NCI-H2107 (cell line): ENCODE results near the gene RMC1.
"Not testable (repeated sequence)": the region's sequence is repeated elsewhere in the genome, so short reads cannot be mapped to it uniquely, and the experiment has no call there.

Experiments
- DNase-seq: peaks from one replicate; lab custom pipeline; 2025; lab: John Stamatoyannopoulos, UW

The RMC1 gene

DNA sequence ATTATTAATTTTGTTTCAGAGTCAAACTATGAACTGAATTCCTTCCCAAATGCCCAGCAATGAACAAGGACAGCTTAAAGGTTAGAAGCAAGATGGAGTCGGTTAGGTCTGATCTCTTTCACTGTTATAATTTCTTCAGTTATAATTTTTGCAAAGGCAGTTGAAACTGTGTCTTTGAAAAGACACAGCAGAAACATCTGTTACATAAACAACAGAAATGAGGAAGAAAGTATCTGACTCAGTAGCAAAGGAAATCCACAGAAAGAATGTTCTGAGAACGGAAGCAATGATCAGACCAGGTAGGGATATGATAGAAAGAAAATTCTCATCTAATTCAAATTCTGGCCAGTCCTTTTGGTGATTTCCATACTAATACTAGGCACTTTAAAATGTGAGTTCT, 5.2 kb upstream of the RMC1 start:
- DNase-seq = no peak

DNA sequence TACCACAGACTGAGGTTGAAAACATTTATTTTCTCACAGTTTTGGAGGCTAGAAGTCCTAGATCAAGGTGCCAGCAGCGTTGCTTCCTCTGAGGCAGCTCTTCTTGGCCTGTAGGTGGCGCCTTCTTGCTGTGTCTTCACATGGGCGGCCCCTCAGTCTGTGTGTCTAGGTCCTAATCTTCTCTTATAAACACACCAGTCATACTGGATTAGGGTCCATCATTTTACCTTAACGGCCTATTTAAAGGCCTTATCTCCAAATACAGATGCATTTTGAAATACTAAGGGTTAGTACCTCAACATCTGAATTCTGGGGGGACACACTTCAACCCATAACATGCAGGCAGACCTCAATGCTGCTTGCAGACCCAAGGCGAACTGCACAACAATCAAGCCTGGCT, 4.4 kb upstream of the RMC1 start:
- no peak for DNase-seq

DNA sequence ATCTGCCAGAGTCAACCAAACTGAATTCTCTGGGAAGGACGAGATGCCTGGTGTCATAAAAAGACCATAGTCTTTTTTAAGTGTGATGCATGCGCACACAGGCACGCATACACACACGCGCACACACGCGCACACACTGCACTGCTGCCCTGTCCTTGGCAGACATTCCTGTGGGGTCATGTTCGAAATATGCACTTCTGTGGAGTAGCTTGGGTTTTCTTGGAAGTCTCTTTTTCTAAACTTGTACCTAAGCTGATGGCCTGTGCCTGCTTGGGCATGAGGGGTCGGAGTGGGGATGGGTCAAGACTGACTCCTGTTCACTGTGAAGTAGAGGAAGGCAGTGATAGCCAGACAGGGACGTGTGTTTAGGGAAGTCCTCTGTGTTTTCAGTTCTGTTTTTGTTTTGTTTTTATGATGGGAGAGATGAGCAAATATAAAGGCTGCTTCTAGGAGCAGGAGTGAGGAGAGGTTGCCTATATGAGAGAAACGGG, 4.0 kb upstream of the RMC1 start:
- DNase-seq = no peak

DNA sequence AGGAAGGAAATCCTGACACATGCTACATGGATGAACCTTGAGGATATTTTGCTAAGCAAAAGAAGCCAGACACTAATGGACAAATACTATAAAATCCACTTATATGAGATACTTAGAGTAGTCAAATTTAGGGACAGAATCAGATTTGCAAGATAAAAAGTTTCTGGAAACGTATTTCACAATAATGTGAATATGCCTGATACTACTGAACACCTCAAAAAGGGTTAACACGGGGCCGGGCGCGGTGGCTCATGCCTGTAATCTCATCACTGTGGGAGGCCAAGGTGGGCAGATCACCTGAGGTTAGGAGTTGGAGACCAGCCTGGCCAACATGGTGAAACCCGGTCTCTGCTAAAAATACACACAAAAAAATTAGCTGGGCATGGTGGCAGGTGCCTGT, 1.7 kb upstream of the RMC1 start:
- no peak for DNase-seq

DNA sequence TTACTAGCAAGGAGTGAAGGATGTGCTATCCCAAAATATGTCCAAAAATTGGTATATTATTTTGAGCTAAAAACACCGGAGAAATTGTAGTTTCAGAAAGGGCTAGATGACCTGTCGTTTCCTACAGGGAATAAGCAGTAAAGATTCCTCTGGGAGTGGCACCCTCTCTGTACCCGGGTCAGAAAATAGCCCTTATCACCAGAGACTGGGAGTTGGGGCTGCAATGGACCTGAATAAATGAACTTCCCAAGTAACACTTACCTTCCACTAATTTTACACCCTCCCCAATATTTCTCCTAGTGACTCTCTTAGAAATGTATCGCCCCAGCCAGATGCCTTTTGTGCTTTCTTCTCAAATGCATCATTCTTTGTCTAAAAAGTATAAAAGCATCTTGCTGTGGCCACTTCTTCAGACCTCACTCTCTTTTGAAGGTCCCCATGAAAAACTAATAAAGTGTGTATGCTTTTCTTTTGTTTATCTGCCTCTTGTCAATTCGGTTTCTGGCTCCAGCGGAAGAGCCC, 734 bp upstream of the RMC1 start:
- no peak for DNase-seq

DNA sequence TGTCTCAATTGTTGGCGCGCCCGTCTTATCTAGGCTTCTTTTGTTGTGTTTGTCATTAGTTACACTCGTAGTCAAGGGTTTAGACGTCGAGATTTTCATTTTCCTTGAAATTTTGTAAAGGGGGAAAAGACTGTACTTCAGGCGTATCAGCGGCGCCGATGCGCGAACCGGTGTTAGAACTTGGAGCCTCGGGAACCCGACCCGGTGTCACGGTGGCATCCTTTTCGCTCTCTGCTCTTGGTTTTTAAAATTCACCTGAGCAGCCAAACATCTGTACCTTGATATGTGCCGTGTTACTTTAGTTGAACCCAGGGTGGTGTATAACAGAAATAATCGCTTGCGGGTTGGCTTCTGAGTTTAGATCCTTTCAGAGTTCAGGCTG, 643 bp downstream of the RMC1 start:
- no peak for DNase-seq

DNA sequence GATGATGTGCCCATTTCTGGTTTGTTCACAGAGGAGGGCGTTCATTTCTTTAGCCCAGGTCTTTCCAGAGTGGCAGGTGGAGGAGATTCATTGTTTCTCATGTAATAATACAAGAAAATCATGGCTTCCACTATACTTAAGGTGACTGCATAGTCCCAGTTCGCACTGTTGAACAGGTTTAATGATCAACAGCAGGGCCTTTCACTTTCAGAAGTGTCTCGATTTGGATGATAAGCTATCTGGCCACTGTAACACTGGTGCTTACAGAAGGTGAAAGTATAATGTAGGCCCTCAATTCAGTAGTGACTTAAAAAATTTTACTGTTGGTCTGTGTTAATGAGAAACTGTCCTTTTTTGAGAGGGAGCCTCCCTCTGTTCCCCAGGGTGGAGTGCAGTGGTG, 1.4 kb downstream of the RMC1 start:
- no peak for DNase-seq

DNA sequence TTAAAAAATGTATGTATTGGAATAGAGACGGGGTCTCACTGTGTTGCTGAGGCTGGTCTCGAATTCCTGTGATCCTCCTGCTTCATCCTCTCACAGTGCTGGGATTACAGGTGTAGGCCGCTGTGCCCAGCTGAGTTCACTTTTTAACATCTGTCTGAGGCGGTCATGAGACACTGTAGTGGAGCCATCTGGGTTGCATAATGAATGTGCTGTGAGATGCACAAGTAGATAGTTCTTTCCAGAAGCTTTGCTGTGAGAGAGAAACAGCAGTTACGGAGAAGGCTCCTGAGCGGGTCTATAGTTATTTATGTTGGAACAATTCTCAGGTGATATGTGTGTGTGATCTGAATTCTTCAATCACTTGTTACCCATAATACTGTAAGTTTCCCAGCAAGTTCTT, 3.1 kb downstream of the RMC1 start:
- DNase-seq = no peak

DNA sequence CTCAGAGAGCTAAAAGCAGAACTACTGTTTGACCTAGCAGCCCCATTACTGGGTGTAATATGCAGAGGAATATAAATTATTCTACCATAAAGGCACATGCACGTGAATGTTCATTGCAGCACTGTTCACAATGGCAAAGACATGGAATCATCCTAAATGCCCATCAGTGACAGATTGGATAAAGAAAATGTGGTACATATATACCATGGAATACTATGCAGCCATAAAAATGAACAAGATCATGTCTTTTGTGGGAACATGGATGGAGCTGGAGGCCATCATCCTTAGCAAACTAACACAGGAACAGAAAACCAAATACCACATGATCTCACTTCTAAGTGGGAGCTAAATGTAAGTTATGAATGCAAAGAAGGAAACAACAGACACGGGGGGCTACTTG, 7.6 kb downstream of the RMC1 start:
- not testable (repeated sequence) for DNase-seq

DNA sequence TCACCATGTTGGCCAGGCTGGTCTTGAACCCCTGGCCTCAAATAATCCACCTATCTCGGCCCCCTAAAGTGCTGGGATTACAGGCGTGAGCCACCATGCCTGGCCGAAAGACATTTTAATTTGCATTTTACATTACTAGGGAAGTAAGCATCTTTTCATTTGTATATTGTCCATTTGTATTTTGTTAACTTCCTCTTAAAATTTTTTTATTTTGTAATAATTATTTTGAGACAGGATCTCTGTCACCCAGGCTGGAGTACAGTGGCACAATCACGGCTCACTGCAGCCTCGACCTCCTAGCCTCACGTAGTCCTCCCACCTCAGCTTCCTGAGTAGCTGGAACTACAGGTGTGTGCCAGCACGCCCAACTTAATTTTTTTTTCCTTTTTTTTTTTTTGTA, 8.9 kb downstream of the RMC1 start:
- DNase-seq = not testable (repeated sequence)

DNA sequence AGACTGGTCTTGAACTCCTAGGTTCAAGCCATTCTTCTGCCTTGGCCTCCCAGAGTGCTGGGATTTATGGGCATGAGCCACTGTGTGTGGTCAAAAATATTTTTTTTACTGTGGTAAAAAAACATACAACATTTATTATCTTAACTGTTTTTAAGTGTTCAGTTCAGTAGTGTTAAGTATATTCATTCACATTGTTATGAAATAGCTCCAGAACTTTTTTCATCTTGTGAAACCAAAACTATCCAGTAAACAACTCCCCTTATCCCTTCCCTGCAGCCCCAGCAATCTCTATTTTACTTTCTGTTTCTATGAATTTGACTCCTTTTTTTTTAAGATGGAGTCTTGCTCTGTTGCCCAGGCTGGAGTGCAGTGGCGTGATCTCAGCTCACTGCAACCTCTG, 9.3 kb downstream of the RMC1 start:
- DNase-seq = no peak

DNA sequence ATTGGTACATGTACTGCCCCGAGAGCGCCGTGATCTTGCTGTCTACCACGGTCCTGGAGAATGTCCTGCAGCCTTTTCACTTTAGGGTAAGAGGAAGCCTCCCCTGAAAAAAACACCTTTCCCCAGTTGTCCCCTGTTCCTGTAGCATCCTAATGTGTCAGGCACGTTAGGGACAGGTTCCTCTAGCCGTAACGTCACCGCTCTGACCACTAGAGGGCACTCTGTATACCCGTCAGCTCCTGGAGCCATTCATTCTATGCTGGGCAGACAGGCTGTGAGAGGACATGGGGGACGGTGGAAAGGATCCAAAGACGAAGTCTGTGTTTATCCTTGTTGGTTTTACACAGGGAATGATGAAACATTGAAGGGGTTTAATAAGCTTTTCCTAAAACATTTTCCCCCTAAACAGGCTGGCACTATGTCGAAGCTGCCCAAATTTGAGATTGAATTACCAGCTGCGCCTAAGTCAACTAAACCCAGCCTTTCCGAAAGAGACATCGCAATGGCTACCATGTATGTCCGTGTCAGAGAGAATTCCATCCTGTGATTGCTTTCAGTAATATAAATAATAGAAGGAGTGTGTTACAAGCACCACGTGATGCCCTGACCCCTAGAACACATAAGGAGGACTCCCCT, 12.7 kb downstream of the RMC1 start:
- DNase-seq = peak; percentile 9

DNA sequence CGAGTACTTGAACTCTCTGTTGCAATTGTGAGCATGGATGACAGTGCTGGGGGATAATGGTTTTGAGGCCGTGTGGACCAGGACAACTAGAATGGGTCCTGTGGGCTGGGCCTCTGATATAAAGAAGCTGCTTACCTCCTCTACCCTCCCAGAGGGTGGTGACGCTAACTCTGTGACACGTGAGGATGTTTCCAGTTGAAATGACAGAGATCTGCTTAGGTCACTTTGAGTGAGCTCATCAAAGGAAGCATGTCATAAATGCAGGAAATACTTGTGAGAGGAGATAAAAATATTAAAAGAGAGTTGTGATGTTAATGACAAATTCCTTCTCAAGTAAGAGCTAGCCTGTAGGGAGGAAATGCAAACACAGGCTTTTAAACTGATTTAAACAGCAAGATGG, 16.4 kb downstream of the RMC1 start:
- DNase-seq = no peak

DNA sequence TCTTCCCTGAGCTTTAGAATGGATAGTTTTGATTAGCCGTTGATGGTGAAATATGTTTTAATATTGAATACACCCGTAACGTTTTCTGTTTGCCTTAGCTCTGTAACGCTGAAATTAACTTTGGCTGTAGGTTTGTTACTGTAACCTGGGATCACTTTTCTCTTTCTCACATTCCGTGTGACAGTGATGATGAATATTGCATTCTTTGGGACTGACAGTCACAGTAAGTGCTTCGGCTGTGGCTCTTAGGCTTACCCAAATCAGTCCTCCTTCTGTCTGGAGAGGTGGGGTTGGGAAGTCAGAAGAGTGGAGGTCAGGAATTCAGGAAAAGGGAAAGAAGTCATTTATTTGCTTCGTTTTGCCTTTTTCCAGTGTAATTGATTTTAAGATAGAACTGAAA, 18.0 kb downstream of the RMC1 start:
- DNase-seq = no peak

DNA sequence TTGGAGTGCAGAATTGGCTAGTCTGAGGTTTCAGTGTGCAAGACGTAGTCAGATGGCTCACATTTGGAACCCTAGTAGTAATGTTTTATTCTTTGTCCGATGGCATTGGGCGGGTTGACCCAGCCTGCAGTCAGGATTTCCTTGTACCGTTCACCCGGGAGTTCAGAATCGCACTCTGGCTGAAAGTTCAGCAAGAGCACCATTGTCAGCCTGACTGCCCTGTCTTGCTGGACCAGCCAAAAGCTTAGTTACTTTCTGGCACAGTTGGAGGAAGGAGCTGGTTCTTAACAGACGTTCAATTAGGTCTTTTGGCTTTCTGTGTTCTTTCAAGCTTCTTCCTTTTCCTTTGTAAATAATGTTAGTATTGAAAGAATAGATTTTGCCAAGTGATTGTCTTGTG, 18.6 kb downstream of the RMC1 start:
- no peak for DNase-seq

DNA sequence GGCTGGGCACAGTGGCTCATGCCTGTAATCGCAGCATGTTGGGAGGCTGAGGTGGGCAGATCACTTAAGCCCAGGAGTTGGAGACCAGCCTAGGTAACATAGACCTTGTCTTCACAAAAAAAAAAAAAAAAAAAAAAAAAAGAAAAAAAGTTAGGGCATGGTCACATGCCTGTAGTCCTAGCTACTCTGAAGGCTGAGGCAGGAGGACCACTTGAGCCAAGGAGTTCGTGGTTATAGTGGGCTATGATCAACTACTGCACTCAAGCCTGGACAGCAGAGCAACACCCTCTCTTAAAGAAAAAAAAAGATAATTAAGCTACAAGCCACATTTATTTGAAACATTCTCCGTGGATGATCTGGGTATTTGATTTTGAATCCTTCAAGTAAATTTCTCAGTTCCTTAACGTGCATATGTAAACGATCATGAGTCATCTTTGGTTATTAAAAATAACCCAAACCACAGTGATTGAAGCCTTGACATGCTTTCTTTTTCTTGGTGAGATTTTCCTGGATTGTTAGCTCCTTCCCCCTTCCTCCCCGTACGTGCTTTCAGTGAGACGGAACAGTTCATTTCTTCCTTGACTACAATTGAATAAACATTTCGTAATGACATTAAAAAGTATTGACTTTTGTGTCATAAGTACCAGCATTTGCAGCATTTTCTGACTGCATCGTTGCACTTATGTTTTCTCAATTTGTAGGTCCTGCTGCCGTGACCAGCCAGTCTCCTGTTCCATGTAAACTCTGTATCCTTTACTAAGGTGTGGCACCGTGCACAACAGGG, 20.3 kb downstream of the RMC1 start:
- DNase-seq = no peak

DNA sequence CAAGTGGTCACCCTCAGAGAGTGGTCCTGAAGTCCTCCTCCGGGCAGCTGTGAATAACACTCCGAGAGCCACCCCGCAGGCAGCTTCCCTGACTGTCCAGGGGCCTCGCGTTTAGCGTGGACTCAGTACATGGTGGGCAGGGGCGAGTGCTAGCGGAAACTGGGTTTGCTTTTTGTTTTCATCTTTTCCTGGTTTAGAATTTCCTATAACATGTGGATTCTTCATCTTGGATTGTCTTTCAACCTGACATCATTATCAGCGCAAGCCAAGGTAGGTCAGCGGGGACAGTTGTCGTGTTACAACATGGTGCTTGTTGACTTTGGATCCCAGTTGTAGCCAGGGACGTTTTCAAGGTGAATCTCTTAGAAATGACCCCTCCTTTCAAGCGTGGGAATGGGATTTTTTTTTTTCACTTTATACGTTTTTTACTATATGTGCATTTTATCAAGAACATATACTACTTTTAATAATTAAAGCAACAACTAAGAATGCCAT, 20.9 kb downstream of the RMC1 start:
- DNase-seq = no peak

DNA sequence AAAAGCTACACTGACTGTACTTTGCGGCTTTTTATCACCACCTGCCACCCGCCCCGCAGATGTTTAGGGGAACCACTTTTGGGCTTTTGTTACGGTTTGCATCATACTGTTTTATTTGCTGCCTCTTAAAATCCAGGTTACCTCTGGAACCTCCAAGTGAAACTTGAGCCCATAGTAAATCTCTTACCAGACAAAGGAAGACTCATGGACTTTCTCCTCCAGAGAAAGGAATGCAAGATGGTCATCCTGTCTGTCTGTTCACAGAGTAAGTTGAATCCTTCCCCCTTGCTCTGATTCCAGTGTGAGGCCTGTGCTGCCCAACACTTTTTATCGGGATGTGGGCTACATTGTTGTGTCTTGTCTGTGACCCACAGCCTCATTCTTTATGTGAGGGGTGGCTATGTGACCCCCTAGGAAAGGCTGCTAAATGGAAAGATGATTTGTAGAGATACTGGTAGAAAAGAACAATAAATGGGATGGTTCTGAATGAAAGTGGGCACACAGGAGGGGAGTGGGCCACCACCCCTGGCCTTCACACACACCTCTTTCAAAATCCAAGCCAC, 23.3 kb downstream of the RMC1 start:
- no peak for DNase-seq

DNA sequence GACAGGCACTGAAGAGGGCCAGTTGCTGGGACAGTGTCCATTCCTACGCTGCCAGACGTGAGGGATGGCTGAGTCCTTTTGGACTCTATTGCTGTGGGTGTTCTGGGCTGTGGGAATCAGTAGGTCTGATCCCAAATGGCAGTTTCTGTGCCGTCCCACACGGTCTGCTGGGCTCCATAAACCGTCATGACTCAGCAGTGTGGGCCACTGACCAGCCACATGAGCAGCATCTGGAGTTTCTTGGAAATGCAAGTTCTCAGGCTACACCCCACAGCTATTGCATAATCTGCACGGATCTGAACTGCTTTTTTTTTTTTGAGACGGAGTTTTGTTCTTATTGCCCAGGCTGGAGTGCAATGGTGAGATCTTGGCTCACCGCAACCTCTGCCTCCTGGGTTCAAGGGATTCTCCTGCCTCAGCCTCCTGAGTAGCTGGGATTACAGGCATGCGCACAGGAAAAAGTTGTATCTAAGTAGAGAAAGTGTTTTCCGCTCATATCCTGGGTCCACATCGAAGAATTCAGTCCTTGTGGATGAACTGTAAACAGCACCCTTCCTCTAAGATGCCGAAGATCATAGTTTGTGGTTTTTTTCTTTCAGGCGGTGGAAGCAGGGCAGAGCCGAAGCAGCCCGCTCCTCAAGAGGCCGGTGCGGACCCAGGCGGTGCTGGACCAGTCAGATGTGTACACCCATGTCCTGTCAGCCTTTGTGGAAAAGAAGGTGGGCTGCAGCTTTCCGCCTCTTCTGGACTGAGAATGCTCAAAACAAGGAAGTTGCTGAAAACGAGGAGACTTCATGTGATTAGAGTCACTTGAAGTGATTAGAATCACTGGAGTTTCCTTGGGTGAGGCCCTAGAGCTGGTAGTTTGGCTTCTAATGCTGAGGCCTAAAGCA, 25.5 kb downstream of the RMC1 start:
- DNase-seq = no peak

DNA sequence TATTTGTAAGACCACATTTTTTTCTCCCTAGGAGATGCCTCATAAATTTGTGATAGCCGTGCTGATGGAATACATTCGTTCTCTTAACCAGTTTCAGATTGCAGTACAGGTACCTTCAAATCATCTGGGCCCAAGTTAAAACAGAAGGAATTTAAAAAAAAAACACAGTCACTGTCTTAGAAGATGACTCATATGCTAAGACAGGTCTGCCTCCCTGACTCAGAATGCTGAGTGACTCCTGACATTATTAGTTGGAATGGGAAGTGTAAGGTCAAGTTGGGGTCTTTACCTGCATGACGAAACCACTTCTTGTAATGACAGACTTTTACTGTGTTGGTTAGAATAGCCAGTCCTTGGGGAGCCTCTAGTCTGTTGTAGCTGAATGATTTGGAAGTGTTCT, 26.3 kb downstream of the RMC1 start:
- DNase-seq = no peak

DNA sequence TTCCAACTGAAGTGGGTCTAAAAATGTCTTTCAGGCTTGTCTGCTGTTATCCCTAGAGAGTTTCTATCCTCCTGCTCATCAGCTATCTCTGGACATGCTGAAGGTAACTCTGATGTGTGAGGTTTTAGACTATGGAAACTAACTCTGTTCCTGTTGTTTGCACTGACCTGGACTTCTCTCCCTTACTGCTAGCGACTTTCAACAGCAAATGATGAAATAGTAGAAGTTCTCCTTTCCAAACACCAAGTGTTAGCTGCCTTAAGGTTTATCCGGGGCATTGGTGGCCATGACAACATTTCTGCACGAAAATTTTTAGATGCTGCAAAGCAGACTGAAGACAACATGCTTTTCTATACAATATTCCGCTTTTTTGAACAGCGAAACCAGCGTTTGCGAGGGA, 26.9 kb downstream of the RMC1 start:
- no peak for DNase-seq

DNA sequence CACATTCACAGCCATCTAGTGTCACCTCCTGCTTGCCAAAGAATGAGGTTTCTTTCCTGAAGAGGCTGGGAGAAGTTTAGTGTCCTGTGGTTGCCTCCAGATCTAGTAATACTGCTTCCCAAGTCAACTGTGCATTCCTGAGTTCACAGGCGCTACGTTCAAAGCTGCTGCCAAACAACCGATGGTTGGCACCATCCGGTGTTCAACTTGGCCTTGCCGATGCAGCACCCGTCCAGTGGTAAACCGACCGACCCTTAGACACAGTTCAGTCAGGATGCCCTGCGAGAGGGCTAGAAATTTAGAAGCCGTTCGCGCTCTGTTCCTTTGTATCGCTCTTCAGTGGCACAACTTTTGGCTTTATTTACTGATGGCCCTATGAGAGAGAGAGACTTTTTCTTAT, 28.6 kb downstream of the RMC1 start:
- DNase-seq = no peak
